Adipose tissue (tissue), 3 donors: ENCODE results near the gene WLS. TPM values are rescaled to one million over a fixed set of nuclear protein-coding genes. Genes with fewer than 3 reads are reported as not detected.

Source experiments
- H3K27ac ChIP-seq: one replicate; pipeline ENCODE4 v1.5.1; 2013; ENCODE audit warnings: low read depth, low read length
- WGBS, 3 donors: extraction: QIAGEN DNeasy Blood & Tissue Kit; methylation state at CpG; one replicate each; pipeline ENCODE4 v1.1.7; 2013; 5-methylcytosine and 5-hydroxymethylcytosine counted together
- polyA plus RNA-seq, 3 donors: library from polyadenylated mRNA; stranded (reverse); fragments of 200-250 nt; gene quantifications; one replicate each; pipeline ENCODE4 v1.2.3, GENCODE V29; 2013
- donor health status: healthy with polysubstance abuse.
- donor health status: Bipolar disorder and iron deficiency.
- donor health status: healthy.

Gene WLS
- polyA plus RNA-seq, 3 donors: 20.1 to 31.6 (median 25.3) TPM

DNA sequence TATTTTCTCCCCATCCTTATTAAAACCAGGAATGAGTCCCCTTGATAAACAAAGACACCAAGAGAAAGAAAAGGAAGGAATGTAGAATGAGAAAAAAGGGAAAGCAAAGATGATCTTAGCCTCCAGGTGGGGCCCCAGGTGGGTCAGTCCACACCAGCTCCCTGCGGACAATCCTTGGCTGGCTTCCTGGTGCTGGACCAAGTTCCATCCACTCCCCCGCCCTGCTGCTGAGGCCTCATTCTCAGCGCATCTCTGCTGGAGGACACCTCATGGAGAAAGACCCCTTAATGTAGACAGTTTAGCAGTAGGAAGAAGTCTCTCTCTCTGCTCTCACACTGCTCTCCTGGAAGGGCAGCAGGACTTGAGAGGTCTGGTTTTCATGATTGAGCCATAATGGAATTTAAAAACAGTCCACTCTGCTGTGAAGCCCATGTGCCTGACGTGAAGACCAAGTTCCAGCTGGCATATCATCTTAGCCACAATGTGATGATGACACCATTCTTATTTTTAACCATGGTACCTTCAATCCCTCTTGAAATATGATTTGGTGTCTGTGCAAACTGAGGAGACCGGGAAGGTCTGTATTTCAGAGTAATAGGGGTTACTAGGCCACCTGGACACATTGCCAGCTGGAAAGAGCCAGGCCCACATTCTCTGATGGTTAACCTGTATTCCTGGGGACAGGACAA lies 83.1 kb downstream of the WLS start:
- no peak overlapping the region for H3K27ac ChIP-seq
- WGBS, 3 donors: 90 to 93% (median 90%) methylated on average over 5 of the region's 5 CpGs

DNA sequence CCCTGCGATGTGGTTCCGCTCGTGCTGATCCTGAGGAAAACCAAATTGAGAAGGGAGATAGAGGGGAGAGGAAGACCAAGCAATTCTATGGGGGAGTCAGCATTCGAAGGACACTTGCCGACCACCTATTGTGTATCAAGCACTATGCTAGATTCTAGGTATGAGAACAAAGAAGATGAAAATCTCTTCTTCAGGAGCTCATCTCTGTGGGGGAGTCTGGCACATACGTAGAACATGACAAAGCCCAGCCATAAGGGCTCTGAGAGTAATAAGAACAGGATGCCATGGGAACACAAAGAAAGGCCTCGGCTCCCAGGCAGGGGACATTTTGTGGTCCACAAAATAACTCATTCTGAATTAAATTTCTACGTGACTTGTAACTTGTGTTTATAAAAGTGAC lies 83.7 kb downstream of the WLS start:
- no peak overlapping the region for H3K27ac ChIP-seq
- WGBS, 3 donors: 87 to 96% (median 96%) methylated on average over 8 of the region's 8 CpGs

DNA sequence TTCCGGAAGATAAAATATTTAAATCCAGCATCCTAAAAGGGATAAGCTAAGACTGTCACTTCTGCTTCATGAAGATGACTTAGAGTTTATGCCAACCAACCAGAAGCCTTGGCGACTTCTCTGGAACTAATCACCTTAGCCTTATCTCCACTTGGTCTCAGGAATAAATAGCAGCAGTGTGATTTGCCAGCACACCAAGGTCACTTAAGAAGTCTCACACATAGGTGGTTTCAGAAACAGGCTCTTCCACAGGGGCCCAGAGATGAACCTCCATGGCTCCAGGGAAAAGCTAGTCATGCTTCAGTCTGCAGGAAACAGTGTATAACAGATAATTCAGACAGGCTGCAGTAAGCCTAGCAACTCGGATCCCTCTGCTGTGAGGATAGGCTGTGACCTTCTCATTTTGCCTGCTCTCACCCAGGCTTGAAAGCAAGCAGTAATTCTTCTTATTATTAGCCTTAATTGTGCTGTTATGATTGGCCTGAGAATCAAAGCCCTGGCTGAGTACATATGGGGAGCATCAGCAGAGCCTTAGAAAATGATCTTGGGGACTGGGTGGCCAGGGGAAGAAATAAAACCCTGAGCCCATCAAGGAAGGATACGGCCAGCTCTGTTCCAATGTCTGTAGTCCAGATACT lies 84.7 kb downstream of the WLS start:
- H3K27ac ChIP-seq: no peak overlapping the region
- 46 to 79% (median 72%) methylated on average over 4 of the region's 4 CpGs for WGBS, 3 donors

DNA sequence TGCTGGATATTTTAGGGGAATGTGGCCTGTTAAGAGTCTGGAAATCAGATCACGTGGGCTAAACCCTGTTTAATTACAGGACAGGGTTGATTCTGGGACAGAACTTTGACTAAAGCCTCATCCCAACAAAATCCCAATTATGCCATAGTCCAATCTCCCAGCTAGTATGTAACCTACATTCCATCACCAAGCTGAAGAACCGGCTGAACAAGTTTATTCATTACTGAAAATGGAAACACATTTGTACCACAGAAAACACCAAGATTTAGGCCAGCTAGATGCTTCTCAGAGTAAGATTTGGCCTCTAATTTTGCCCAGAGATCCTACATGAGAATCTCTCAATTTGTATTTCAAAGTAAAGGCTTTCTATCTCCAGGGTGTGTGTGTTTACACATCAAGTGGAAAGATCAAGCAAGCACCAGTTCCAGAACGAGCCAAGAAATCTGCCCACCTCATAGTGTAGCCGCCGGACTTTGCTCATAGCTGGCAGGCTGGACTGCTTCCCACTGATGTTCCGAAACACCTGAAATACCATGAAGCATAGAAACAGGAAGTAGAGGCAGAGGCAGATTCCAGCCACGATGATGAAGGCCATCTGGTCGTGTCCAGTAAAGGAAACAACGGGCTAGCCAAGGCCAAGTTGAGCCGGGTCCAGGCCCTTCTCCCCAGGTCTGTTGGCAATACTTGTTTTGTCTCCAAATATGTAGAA lies 86.8 kb downstream of the WLS start:
- WGBS, 3 donors: 27 to 63% (median 61%) methylated on average over 10 of the region's 10 CpGs
- H3K27ac ChIP-seq: no peak overlapping the region

DNA sequence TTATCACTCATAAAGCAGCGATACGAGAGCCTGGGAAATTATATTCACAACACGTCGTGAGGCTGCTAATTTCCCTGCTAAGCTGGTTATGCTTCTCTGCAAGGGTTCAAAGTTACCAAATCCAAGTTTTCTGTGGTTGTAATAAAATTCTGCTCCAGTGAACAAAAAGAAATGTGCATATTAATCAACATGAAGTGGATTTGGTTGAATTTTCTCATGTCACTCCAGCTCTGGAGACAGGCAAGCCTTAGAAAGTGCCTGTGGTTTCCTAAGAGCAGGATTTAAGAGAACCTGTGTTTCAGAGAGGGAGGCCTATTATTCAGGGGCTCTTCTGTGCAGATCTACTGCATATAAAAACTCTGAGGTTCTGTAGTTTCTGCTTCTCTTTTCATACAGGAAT lies 87.5 kb downstream of the WLS start:
- 36 to 96% (median 92%) methylated on average over 4 of the region's 4 CpGs for WGBS, 3 donors
- no peak overlapping the region for H3K27ac ChIP-seq

DNA sequence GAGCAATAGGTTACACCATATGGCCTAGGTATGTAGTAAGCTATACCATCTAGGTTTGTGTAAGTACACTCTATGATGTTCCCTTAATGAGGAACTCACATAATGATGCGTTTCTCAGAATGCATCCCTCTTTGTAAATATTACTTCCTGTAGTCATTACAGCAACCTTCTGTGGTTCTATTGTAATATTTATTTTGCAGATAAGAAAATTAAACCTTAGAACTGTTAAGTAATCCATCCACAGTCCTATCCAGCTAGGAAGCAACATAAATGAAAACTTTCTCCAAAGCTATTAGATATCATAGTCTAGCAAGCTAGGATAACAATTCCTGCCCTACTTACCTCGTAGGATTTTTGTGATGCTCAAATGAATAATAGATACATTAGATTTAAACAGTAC lies 88.7 kb downstream of the WLS start:
- no peak overlapping the region for H3K27ac ChIP-seq

DNA sequence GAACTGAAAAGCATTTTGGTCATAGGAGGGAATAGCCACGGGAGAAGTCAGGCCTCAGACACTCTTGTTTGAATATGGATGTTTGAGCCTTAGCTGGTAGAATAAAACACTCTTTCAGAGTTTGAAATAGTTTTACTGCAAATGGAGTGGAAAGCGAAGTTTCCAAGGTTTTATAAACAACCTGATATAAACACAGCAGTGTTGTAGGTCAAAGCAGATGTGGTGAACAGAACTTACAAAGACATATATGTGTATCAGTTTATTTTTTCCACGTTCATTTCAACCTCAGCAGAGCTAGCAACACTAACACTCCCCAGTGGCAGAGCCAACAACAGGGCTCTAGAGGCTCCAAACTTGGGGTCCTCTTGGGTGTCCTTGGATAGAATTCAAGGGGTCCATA lies 89.9 kb downstream of the WLS start:
- WGBS, 3 donors: 79 to 81% (median 79%) methylated on average over 3 of the region's 3 CpGs
- no peak overlapping the region for H3K27ac ChIP-seq

More for the DNA sequence above, 88.7 kb downstream of the WLS start:
- 36 to 68% (median 59%) methylated on average over 2 of the region's 2 CpGs for WGBS, 3 donors

DNA sequence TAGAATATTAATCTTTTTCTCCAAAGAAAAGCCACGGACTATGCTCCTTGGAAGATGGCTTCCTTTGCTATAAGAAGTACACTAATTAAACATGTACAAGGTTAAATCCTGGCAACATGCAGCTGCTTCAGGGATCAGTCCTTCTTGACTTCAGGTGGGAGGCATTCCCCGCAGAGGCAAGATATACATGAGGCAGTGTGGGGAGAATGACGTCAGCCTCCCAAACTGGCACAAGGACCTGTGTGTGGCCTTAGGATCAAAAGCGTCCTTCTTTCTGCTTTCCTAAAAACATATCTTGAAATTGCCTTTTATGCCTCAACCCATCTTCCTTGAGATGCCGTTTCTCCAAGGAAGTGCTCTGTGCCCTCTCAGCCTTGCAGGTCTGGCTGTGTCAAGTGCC lies 90.3 kb downstream of the WLS start:
- WGBS, 3 donors: 64 to 81% (median 74%) methylated on average over 5 of the region's 5 CpGs
- no peak overlapping the region for H3K27ac ChIP-seq

DNA sequence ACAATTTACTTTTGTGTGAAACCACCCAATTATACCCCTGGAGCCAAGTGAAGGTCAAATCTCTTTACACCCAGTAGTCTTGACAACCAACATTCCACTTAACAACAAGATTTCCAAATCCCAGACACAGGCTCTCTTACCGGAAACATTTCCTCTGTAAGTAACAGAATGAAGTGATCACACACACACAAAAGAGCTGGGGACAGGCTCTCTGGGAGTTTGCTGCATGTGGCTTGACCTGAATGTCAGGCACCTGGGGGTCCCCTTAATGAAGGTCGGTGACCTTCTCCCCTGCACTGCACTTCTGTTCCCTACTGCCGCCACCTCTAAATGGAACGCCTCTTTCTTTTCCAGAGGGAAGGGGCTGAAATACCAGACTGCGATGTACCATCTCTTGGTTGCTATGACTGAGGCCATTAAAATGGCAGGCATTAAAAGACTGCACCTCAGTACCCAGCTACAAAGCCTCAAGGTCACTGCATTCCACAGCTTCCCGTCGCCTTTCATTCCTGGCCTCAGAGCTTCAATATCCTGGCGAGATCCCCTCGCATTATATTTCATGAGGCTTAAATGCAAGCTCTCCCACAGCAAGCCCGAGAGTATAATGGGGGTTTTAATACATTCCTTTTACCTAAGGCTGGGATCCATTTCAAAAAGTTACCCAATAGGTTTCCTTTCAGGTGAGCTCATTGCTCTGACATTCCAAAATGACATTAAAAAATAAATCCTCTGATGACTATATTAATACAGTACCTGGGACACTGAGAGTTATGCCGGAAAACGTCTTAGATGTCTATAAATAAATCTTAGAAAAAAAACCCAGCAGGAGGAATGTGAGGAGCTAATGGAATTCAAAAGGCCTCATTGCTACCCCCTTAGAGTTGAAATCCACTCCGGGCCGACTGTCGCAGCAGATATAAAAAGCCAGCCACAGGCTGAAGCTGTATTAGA lies 91.0 kb downstream of the WLS start:
- H3K27ac ChIP-seq: no peak overlapping the region
- 73 to 79% (median 78%) methylated on average over 15 of the region's 15 CpGs for WGBS, 3 donors

DNA sequence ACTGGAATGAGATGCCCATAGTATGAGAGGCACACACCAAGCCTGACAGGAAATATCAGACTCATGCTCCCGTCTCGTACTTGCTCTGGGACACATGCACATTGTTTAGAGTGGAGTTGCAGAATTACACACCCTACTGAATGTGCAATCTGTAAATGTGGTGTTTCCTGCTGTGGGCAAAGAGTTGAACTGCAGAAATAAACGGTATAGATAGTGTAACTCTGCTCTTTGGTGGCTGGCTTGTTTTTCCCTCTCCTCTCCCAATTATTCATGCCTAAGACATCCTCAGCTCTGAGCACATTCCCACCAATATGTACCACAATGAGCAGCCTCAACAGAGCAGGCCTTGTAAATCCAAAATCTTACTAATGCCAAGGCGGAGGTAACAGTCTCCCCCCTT lies 91.8 kb downstream of the WLS start:
- WGBS, 3 donors: 53 to 61% (median 55%) methylated on average over 4 of the region's 4 CpGs
- H3K27ac ChIP-seq: no peak overlapping the region

DNA sequence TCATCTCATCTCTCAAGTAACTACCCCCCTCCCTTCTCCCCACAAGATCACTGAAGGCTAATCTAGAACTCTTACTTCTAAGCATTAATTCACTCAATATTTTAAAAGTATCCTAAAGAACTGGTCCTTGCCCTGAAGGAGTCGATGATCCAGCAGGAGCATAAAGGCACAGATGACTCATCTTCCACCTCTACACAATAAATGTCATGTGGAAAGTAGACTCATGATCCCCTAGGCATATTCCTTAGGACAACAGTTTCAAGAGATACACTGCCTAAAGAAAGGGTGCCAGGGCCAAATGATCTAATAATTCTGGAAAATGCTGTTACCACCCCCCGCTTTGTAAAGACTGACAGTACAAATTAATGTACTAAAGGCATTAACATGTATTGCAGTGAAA lies 96.1 kb downstream of the WLS start:
- 92 to 98% (median 95%) methylated on average over 2 of the region's 2 CpGs for WGBS, 3 donors
- no peak overlapping the region for H3K27ac ChIP-seq

DNA sequence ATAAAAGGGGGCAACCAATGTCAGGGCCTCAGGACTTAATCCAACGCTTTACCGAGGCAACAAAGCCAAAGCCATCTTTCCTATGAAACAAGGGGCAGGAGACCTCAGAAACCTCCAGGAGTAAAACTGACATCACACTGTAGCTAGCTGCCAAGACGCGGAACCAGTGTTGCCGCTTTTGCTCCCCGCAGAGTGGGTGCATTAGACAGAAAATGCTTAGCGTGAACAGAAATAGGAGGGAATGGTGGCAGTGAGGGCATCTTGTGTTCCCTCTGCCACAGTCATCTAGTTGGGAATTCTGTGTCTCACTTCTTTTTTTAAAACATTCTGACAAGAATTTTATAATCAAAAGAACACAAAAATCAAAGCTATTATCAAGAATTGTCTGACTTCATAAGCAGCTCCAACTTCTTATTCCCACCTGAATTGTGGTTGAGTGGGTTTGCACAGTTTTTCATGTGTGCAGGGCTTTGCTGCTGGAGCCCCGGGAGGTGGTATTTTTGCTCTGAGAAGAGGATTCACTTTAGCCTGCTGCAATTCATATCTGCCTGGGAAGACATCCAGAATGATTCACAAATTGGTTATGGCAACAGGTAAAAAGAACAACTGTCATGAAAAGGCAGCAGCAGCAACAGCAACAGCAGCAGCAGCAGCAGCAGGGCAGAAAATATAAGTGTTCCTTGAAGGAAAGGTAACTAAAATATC lies 99.7 kb downstream of the WLS start:
- H3K27ac ChIP-seq: no peak overlapping the region
- 95 to 96% (median 95%) methylated on average over 8 of the region's 8 CpGs for WGBS, 3 donors

DNA sequence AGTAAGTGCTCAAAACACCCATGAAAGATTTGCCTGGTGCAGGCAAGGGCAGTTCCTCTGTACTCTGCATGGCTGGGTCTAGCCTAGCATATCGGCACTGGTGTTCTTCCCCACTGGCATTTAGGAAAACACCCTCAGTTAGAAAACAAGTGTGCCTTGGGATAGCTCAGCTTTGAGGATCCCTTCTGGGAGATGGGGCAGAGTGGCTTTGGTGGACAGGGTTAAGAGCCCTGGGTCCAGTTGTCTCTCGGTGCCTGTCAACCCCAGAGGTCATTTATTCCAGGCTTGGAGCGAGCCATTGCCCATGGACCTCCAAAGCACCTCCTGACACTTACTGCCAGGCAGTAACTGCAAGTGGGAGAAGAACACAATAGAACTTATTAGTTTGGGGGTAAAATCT lies 101.1 kb downstream of the WLS start:
- WGBS, 3 donors: 94 to 100% (median 96%) methylated on average over 3 of the region's 3 CpGs
- no peak overlapping the region for H3K27ac ChIP-seq

DNA sequence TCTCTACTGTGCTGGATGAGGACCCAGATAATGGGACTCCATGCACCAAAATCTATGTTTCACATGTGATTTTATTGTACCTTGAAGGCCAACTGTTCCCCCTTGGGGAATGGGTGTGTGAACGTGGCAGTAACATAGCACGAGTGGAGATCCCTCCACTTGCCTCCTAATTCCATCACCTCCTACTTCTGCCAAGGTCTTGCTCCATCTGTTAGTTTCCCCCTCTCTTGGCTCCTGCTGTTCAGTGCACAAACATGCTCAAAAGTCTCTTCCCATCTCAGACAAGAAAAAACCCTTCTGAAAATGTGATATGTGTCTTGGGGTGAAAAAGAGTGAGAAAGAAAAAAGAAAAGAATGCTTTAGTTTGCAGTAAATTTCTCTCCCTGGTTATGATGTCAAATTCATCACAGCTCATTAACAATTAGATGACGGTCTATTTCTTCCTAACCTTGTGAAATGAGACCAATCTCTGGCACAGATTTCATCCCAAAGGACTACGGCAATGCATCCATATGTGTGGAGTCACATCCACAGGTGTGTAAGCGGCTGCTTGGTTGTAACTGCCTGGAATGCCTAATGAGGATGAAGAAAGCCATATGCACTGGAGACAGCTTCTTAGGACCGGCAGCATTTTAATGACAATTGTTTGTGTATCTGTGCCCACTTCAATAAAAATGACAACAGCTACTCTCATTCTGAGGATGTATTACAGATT lies 102.6 kb downstream of the WLS start:
- no peak overlapping the region for H3K27ac ChIP-seq
- WGBS, 3 donors: 75 to 80% (median 79%) methylated on average over 6 of the region's 6 CpGs

DNA sequence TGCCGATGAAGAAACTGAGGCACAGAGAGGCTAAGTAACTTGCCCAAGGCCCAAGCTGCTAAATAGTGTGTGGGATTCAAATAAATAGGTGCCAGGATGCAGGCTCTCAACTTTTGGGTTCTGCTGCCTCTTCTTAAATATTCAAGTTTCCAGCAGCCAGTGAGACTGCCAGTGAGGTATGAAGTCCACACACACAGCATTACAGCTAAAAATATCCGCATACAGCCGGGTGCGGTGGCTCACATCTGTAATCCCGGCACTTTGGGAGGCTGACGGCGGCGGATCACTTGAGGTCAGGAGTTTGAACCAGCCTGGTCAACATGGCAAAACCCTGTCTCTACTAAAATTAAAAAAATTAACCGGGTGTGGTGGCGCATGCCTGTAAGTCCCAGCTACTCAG lies 103.5 kb downstream of the WLS start:
- 84 to 90% (median 90%) methylated on average over 10 of the region's 10 CpGs for WGBS, 3 donors
- no peak overlapping the region for H3K27ac ChIP-seq

DNA sequence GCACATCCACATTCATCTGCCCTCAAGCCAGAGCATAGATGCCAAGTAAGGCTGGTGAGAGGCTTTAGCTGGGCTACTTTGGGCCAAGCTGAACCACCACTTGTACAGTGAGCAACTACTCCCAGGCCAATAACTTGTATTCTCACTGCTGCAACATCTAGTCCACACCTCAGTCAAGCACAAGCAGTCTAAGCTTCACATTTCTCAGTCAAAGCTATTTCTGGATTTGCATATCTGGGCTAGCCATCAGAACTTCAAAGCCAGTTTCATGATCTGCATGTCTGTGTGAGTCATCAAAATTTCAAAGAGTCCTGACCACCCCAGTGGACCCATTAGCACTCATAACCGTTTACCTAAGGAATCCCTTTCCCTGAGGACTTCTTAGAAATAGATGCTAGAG lies 104.2 kb downstream of the WLS start:
- WGBS, 3 donors: 40 to 50% (median 50%) methylated on average over 1 of the region's 1 CpG
- no peak overlapping the region for H3K27ac ChIP-seq

DNA sequence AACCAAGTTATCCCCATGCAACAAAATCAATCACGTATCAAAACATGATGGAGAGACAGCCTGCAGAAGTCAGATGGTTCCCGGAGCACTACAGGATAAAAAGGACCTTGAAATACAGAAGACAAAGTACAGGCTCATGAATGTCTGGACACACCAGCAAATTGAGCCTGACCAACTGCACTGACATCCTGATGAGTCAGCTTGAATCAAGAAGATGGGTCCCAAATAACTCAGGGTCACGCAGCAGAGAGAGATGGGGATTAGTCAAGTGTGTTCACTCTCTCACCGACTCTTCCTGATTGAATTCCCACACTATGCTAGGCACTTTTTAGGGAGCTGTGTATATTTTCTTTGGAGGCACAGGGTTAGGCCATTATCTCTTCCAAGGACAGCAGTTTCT lies 110.8 kb downstream of the WLS start:
- no peak overlapping the region for H3K27ac ChIP-seq
- 51 to 89% (median 66%) methylated on average over 4 of the region's 4 CpGs for WGBS, 3 donors
